Tibial artery (tissue), 4 donors: Measurements from ENCODE around the gene OR2D2.

Source experiments
- DNase-seq, 2 donors: peaks; one replicate each; pipeline ENCODE4 v3.0.0-alpha.2; 2019
- H3K27ac ChIP-seq, 2 donors: fragments of 200-600 bp; sonication (generic) in 1 of 2; 1 replicate in 1 of 2; 2 replicates in 1 of 2; pipeline ENCODE4 v1.5.1; 2018 to 2019; ENCODE audit warnings: mild to moderate bottlenecking in 1 of 2
- H3K27me3 ChIP-seq, 2 donors: fragments of 200-600 bp; sonication (generic) in 1 of 2; one replicate each; pipeline versions ENCODE4 v1.5.1 to v1.6.0; 2016 to 2019
- H3K36me3 ChIP-seq, 3 donors: fragments of 200-600 bp; sonication (generic) in 2 of 3; one replicate each; pipeline ENCODE4 v1.5.1; 2016 to 2019; ENCODE audit warnings: mild to moderate bottlenecking in 2 of 3
- H3K4me1 ChIP-seq, 4 donors: fragments of 200-600 bp; sonication (generic) in 2 of 4; 1 replicate in 3 of 4; 2 replicates in 1 of 4; pipeline ENCODE4 v1.5.1; 2016 to 2019
- H3K4me3 ChIP-seq, 2 donors: fragments of 200-600 bp; sonication (generic) in 1 of 2; 1 replicate in 1 of 2; 2 replicates in 1 of 2; pipeline ENCODE4 v1.5.1; 2018 to 2019; ENCODE audit warnings: mild to moderate bottlenecking in 2 of 2
- H3K9me3 ChIP-seq, 3 donors: fragments of 200-600 bp; sonication (generic) in 1 of 3; one replicate each; pipeline ENCODE4 v1.5.1; 2016 to 2019
- CTCF ChIP-seq, 2 experiments: fragments of 200-600 bp in 1 of 2; fragments of 450-650 bp in 1 of 2; IDR thresholded peaks; one replicate each; pipeline ENCODE4 v1.5.1; 2017 to 2019; ENCODE audit warnings: antibody characterized with exemption in 2 of 2, mild to moderate bottlenecking in 1 of 2, moderate library complexity in 1 of 2
- intact Hi-C: fragments of 100-400 bp; cut with DNase I; formaldehyde crosslinking; loops from one replicate; pipeline ENCODE4 v1.15.0; 2023; ENCODE audit warnings: low total_unique reads

Gene OR2D2

GRCh38 chr11:6927030-6927617 lies 34.8 kb upstream of the OR2D2 start:
- no peaks in the 10 kb centered on the region for H3K9me3 ChIP-seq
- peak overlapping the region; percentile 56 to 59 for H3K4me3 ChIP-seq
- intact Hi-C loops: no loop called here
- peak overlapping the region in 1 of 2 donors; percentile 54 for H3K27ac ChIP-seq
- H3K36me3 ChIP-seq: no peaks in the 10 kb centered on the region
- H3K4me1 ChIP-seq: peaks cover 0 to 16% (median 5%) of the 10 kb centered on the region in 4 donors
- no peak for TF ChIP-seq CTCF (IDR thresholded peaks at IDR 0.05)
- DNase-seq: no peak
- no peaks in the 10 kb centered on the region for H3K27me3 ChIP-seq

GRCh38 chr11:6926208-6927029 lies 34.1 kb upstream of the OR2D2 start, which contains the start of gene ZNF215:
TSS of gene ZNF215 (plus strand) at chr11:6926426. CDS start at chr11:6932273, 5,847 bp downstream.
- Histone ChIP-seq H3K9me3 (no peaks in the 10 kb centered on the region), H3K36me3 (no peaks in the 10 kb centered on the region), H3K4me3 (peak within 1 kb of the TSS; percentile 56 to 59), H3K27ac (peak within 1 kb of the TSS in 1 of 2 donors; percentile 54), H3K4me1 (peaks cover 0 to 16% (median 5%) of the 10 kb centered on the region in 4 donors), H3K27me3 (no peaks in the 10 kb centered on the region)
- intact Hi-C loops: no loop called here
- no peak for TF ChIP-seq CTCF (IDR thresholded peaks at IDR 0.05)
- DNase-seq: peak; percentile 58 to 76

- no peak for TF ChIP-seq CTCF (IDR thresholded peaks at IDR 0.05)
- intact Hi-C loops: no loop called here
- Histone ChIP-seq H3K4me1 (peaks cover 0 to 16% (median 5%) of the 10 kb centered on the region in 4 donors), H3K27ac (peak overlapping the region in 1 of 2 donors; percentile 54), H3K4me3 (peak overlapping the region; percentile 56 to 59), H3K36me3 (no peaks in the 10 kb centered on the region), H3K9me3 (no peaks in the 10 kb centered on the region), H3K27me3 (no peaks in the 10 kb centered on the region)
- DNase-seq: no peak
Measured at GRCh38 chr11:6925636-6926207, 33.4 kb upstream of the OR2D2 start.

GRCh38 chr11:6925007-6925577 lies 32.8 kb upstream of the OR2D2 start:
- Histone ChIP-seq H3K9me3 (no peaks in the 10 kb centered on the region), H3K27ac (no peak overlapping the region), H3K27me3 (no peaks in the 10 kb centered on the region), H3K4me1 (peaks cover 0 to 16% (median 5%) of the 10 kb centered on the region in 4 donors), H3K4me3 (no peak overlapping the region), H3K36me3 (no peaks in the 10 kb centered on the region)
- intact Hi-C loops: no loop called here
- TF ChIP-seq CTCF (IDR thresholded peaks at IDR 0.05): no peak
- no peak for DNase-seq

GRCh38 chr11:6920702-6921101 lies 28.4 kb upstream of the OR2D2 start, which contains the start of gene OR2D3:
TSS of gene OR2D3 (plus strand) at chr11:6921002. CDS start at chr11:6921002, 0 bp downstream.
- no peak for TF ChIP-seq CTCF (IDR thresholded peaks at IDR 0.05)
- Histone ChIP-seq H3K4me1 (peaks cover 0 to under 1% (median 0%) of the 10 kb centered on the region in 4 donors), H3K27me3 (no peaks in the 10 kb centered on the region), H3K36me3 (no peaks in the 10 kb centered on the region), H3K27ac (no peak within 1 kb of the TSS), H3K4me3 (no peak within 1 kb of the TSS), H3K9me3 (no peaks in the 10 kb centered on the region)
- intact Hi-C loops: no loop called here
- no peak for DNase-seq
